Ovary (tissue), 3 donors: ENCODE results near the gene LIPC.

Source experiments
- POLR2A ChIP-seq: fragments of 450-650 bp; IDR thresholded peaks from one replicate; pipeline ENCODE4 v1.6.1; 2017; ENCODE audit warnings: antibody characterized with exemption, mild to moderate bottlenecking, moderate library complexity
- TF ChIP-seq, protein P1 (sequence below), 3 donors: fragments of 450-650 bp in 2 of 3; fragments of 200-600 bp in 1 of 3; IDR thresholded peaks; one replicate each; pipeline versions ENCODE4 v1.5.1 to v1.8.0; 2016 to 2022; ENCODE audit warnings: antibody characterized with exemption in 3 of 3, mild to moderate bottlenecking in 1 of 3
- donor health status: DM: no; HTN: no; CAD: no.

DNA sequence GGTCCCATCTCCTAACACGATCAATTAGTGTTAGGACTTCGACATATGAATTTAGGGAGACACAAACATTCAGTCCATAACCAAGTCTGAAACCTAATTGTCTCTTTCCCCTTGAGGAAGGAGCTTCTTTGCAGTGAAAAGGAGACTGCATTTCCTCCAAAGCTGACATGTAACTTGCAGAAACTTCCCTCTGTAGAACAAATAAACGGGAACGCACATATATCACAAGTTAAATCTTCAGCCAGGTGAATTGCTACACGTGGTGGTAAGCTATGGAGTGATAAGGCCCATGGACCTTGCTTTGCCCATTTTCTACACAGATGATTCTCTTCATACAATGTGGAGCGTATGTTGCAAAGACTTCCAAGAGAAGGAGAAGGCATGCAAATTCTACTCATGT is 47.1 kb upstream of the LIPC start:
- TF ChIP-seq, protein P1, sequence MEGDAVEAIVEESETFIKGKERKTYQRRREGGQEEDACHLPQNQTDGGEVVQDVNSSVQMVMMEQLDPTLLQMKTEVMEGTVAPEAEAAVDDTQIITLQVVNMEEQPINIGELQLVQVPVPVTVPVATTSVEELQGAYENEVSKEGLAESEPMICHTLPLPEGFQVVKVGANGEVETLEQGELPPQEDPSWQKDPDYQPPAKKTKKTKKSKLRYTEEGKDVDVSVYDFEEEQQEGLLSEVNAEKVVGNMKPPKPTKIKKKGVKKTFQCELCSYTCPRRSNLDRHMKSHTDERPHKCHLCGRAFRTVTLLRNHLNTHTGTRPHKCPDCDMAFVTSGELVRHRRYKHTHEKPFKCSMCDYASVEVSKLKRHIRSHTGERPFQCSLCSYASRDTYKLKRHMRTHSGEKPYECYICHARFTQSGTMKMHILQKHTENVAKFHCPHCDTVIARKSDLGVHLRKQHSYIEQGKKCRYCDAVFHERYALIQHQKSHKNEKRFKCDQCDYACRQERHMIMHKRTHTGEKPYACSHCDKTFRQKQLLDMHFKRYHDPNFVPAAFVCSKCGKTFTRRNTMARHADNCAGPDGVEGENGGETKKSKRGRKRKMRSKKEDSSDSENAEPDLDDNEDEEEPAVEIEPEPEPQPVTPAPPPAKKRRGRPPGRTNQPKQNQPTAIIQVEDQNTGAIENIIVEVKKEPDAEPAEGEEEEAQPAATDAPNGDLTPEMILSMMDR (IDR thresholded peaks at IDR 0.05): no peak
- TF ChIP-seq POLR2A: no peak
